Endodermal cell (in vitro differentiated cells): ENCODE data around the gene MMRN2. TPM values are rescaled to one million over a fixed set of nuclear protein-coding genes. Genes with fewer than 3 reads are reported as not detected.
A peak's percentile ranks its signal among the peaks of the same experiment; 100 is the strongest.

Experiments
- DNase-seq: peaks from one replicate; pipeline ENCODE4 v3.0.0-alpha.2; 2017
- H3K27ac ChIP-seq: 2 replicates; pipeline ENCODE4 v1.5.1; 2013; ENCODE audit warnings: mild to moderate bottlenecking, low read depth, low read length, moderate library complexity
- H3K27me3 ChIP-seq: 2 replicates; pipeline ENCODE4 v1.6.1; 2013; ENCODE audit warnings: mild to moderate bottlenecking, low read length, moderate library complexity; ENCODE audit not compliant: insufficient read depth, control insufficient read depth, poor library complexity, severe bottlenecking
- H3K36me3 ChIP-seq: 2 replicates; pipeline ENCODE4 v1.7.0; 2013; ENCODE audit warnings: mild to moderate bottlenecking, low read length, moderate library complexity; ENCODE audit not compliant: control insufficient read depth, insufficient read depth
- H3K4me1 ChIP-seq: one replicate; pipeline ENCODE4 v1.7.0; 2013; ENCODE audit warnings: low read length; ENCODE audit not compliant: control insufficient read depth, insufficient read depth
- H3K4me3 ChIP-seq: 2 replicates; pipeline ENCODE4 v1.5.1; 2013; ENCODE audit warnings: mild to moderate bottlenecking, low read length, moderate library complexity
- H3K9ac ChIP-seq: 2 replicates; pipeline ENCODE4 v1.6.1; 2013; ENCODE audit warnings: mild to moderate bottlenecking, low read length, moderate library complexity; ENCODE audit not compliant: poor library complexity, severe bottlenecking; ENCODE audit errors: extremely low read depth
- H3K9me3 ChIP-seq: 2 replicates; pipeline ENCODE4 v1.6.1; 2013; ENCODE audit warnings: mild to moderate bottlenecking, low read length, moderate library complexity; ENCODE audit not compliant: control insufficient read depth
- H3K27ac Mint-ChIP-seq: 2 replicates; pipeline ENCODE4 v1.8.0; 2020; ENCODE audit warnings: mixed read lengths
- H3K27me3 Mint-ChIP-seq: 2 replicates; pipeline ENCODE4 v1.8.0; 2021; ENCODE audit warnings: mild to moderate bottlenecking, mixed read lengths; ENCODE audit not compliant: insufficient read depth
- H3K36me3 Mint-ChIP-seq: 2 replicates; pipeline ENCODE4 v1.8.0; 2020; ENCODE audit warnings: low read depth, mixed read lengths
- H3K4me1 Mint-ChIP-seq: 2 replicates; pipeline ENCODE4 v1.8.0; 2020; ENCODE audit warnings: mixed read lengths
- H3K4me3 Mint-ChIP-seq: 2 replicates; pipeline ENCODE4 v1.8.0; 2020; ENCODE audit warnings: mild to moderate bottlenecking, moderate library complexity, mixed read lengths
- H3K9me3 Mint-ChIP-seq: 2 replicates; pipeline ENCODE4 v1.8.0; 2020; ENCODE audit warnings: mild to moderate bottlenecking, mixed read lengths
- CTCF ChIP-seq: fragments of 200-600 bp; sonication (generic); conservative IDR thresholded peaks from 2 replicates; pipeline ENCODE4 v1.5.0; 2021; ENCODE audit warnings: antibody characterized with exemption, mild to moderate bottlenecking
- WGBS, 2 experiments: methylation state at CpG; one replicate each; pipeline versions ENCODE4 v1.1.5 to v1.1.7; 2013; ENCODE audit warnings: missing lambda C conversion rate in 2 of 2, mixed read lengths in 1 of 2; ENCODE audit not compliant: insufficient coverage in 1 of 2, insufficient read length in 1 of 2; 5-methylcytosine and 5-hydroxymethylcytosine counted together
- total RNA-seq, 2 donors: library from RNA; stranded (reverse); fragmentation: NEBNext Ultra II Directional in 1 of 2; extraction: Animal tissue kit (Norgen Biotek cat#: 25700) in 1 of 2; gene quantifications; 2 replicates in 1 of 2; 3 replicates in 1 of 2; pipeline ENCODE4 v1.2.1, GENCODE V29; 2021

The MMRN2 gene
- total RNA-seq, 2 donors from 2014 or later = 1.00 to 1.3 TPM

GRCh38 chr10:86960003-86960862, 2.8 kb upstream of the MMRN2 start:
- Histone ChIP-seq H3K27me3 (no peaks in the 10 kb centered on the region), H3K9me3 (no peaks in the 10 kb centered on the region), H3K36me3 (no peaks in the 10 kb centered on the region), H3K4me1 (peaks cover 6% of the 10 kb centered on the region), H3K27ac (no peak overlapping the region), H3K9ac (no peak overlapping the region), H3K4me3 (no peak overlapping the region)
- Mint-ChIP-seq H3K27ac (peak overlapping the region; percentile 84), H3K27me3 (no peaks in the 10 kb centered on the region), H3K4me3 (no peak overlapping the region), H3K9me3 (no peaks in the 10 kb centered on the region), H3K36me3 (no peaks in the 10 kb centered on the region), H3K4me1 (peaks cover 11% of the 10 kb centered on the region)
- peak; percentile 99 for TF ChIP-seq CTCF
- peak; percentile 88 for DNase-seq
- 85 to 86% methylated on average over 23 to 37 of the region's 37 CpGs for WGBS, 2 experiments

GRCh38 chr10:86959737-86960002, 2.3 kb upstream of the MMRN2 start:
- no peak for DNase-seq
- H3K36me3 Mint-ChIP-seq = no peaks in the 10 kb centered on the region

GRCh38 chr10:86958901-86959736, 1.7 kb upstream of the MMRN2 start:
- no peak overlapping the region for H3K4me3 ChIP-seq
- peaks cover 1% of the 10 kb centered on the region for H3K9me3 Mint-ChIP-seq
- H3K27ac ChIP-seq = no peak overlapping the region
- DNase-seq = peak; percentile 79
- no peaks in the 10 kb centered on the region for H3K36me3 ChIP-seq
- TF ChIP-seq CTCF = no peak
- no peaks in the 10 kb centered on the region for H3K9me3 ChIP-seq
- no peak overlapping the region for H3K27ac Mint-ChIP-seq
- 70 to 79% methylated on average over 4 to 16 of the region's 16 CpGs for WGBS, 2 experiments
- H3K27me3 ChIP-seq = no peaks in the 10 kb centered on the region
- no peak overlapping the region for H3K9ac ChIP-seq
- H3K36me3 Mint-ChIP-seq = no peaks in the 10 kb centered on the region
- H3K4me1 ChIP-seq = peaks cover 15% of the 10 kb centered on the region
- no peak overlapping the region for H3K4me3 Mint-ChIP-seq
- peaks cover 15% of the 10 kb centered on the region for H3K4me1 Mint-ChIP-seq
- no peaks in the 10 kb centered on the region for H3K27me3 Mint-ChIP-seq

More at GRCh38 chr10:86959737-86960002, 2.3 kb upstream of the MMRN2 start:
- Mint-ChIP-seq H3K9me3 (no peaks in the 10 kb centered on the region), H3K4me3 (no peak overlapping the region), H3K27me3 (no peaks in the 10 kb centered on the region), H3K4me1 (peaks cover 11% of the 10 kb centered on the region), H3K27ac (no peak overlapping the region)
- no peak overlapping the region for H3K9ac ChIP-seq
- no peaks in the 10 kb centered on the region for H3K9me3 ChIP-seq
- H3K4me1 ChIP-seq = peaks cover 11% of the 10 kb centered on the region
- no peaks in the 10 kb centered on the region for H3K36me3 ChIP-seq
- H3K27me3 ChIP-seq = no peaks in the 10 kb centered on the region
- no peak overlapping the region for H3K4me3 ChIP-seq
- H3K27ac ChIP-seq = no peak overlapping the region
- WGBS, 2 experiments = 95 to 100% methylated on average over 1 to 2 of the region's 2 CpGs
- TF ChIP-seq CTCF = no peak
